HG03066 (cell line): ENCODE measurements around the gene DTX3L.
A peak's percentile ranks its signal among the peaks of the same experiment; 100 is the strongest.

Source experiments
- ATAC-seq: cut with Tn5 transposase; IDR thresholded peaks from one replicate; pipeline ENCODE4 v1.9.1; 2021; ENCODE audit warnings: low read depth; ENCODE audit not compliant: unreplicated experiment

DTX3L gene

GRCh38 chr3:122564155-122564912, at the start of gene DTX3L, which contains the start of gene PARP9:
DTX3L (plus strand) TSS chr3:122564338; CDS start chr3:122564427, 89 bp downstream.
PARP9 (minus strand) TSS chr3:122564300; CDS start chr3:122559620, 4,680 bp downstream.
- ATAC-seq = peak; percentile 58

- ATAC-seq = no peak
Measured at GRCh38 chr3:122515020-122515468, 49.1 kb upstream of the DTX3L start.

GRCh38 chr3:122515870-122516269, 48.3 kb upstream of the DTX3L start:
- ATAC-seq = no peak

GRCh38 chr3:122516846-122517360, 47.2 kb upstream of the DTX3L start:
- ATAC-seq = no peak

DNA sequence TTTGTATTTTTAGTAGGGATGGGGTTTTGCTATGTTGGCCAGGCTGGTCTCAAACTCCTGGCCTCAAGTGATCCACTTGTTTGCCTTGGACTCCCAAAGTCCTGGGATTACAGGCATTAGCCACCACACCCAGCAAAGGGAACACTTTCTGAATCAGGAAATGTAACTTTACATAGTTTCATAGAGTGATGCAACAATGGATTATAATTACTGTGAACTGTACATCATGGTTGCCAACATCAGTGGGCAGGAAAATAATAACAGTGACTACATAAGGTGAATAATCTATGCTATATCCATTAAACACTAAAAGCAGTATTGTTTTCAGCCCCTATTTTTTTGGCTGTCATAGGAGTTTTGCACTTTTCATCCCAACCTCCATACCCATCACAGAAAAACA, 44.4 kb upstream of the DTX3L start:
- no peak for ATAC-seq

DNA sequence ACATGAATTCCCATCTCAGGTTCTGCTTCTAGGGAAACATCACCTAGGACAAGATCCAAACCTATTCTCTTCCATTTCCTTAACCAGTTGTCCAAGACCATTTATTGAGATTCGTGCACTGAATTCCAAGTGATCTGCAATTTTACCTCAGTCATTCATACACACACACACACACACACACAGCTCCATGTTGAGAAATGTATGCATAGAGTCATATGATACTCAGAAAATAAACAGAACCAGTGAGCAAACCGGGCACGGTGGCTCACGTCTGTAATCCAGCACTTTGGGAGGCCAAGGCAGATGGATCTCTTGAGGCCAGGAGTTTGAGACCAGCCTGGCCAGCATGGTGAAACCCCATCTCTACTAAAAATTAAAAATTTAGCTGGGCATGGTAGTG, 43.3 kb upstream of the DTX3L start:
- no peak for ATAC-seq

GRCh38 chr3:122523317-122523716, 40.8 kb upstream of the DTX3L start:
- ATAC-seq = no peak

DNA sequence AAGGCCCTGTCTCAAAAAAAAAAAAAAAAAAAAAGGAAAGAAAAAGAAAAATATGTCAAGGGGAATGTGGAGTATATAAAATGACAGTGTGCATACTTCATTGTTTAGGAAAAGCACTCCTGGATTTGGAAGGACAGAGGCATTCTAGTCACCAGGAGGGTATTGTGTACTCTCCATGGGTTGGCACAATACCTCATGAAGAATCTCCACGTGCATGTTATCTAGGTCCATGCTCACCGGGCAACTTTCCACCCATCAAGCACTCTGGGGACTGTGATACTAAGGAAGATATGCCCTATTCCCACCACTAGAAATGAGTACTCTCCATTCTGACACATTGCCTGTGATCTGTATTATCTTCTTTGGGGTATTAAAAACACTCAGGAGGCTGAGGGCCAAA, 34.0 kb upstream of the DTX3L start:
- no peak for ATAC-seq

DNA sequence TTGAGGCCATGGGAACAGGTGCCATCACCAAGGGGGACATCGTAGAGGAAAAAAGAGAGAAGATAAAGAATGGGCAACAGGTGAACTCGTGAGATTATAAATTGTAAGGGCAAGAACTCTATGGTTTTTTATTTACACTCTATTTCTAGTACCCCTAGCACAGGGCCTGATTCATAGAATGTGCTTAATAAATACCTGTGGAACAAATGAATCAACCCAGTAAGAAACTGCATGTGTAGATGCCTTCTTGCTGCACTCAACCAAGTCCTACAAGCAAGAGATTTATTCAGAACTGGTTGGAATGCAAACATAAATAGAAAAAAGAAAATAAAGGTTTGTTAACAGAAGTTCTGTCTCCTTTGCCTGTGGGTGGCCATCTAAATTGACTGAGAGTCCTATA, 30.7 kb upstream of the DTX3L start:
- no peak for ATAC-seq

DNA sequence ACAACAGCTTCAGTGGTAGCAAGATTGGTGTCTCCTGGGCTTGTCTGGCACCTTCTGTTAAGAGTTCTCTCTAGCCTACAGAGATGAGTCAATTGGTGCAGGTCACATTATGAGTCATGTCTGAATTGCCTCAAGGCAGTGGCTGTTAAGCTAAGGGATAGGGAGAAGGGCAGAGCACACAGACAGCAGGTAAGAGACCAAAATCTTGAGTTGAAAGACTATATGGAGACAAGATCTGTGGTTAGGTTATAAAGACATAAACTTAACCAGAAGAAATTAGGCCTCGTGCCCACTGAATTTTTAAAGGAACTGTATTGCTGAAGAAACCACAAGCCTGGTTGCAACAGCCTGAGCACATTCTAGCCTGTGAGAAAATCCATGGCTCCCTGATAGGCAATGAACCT, 30.2 kb upstream of the DTX3L start:
- peak; percentile 100 for ATAC-seq

DNA sequence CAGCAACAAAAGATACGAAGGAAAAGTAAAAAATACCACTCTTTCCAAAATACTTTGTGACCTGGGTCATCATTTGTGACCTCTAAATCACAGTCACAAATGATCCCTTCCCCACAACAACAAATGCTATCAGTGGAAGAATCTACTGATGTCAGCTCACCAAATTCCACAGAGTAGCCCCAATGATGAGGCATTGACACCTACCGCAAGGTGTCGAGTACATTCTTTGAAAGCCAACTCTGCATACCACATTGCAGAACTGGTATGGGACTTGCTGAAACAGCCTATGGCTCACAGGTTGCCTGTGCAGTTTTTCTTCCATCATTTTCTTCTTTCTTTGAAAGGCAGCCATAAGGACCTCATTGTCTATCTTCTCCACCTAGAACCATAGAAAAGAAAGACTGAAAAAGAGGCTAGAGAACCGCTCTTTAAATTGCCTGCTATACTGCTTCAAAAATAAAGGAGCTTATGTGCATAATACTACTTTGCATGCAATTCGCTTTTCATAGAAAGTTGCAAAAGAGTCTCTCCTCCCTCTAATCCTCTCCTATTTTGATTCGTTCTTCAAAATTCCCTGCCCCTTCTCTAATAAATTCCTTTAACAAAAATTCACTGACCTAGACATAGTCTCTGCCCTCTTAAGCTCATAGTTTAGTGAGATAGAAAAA, 28.0 kb upstream of the DTX3L start:
- ATAC-seq = no peak

DNA sequence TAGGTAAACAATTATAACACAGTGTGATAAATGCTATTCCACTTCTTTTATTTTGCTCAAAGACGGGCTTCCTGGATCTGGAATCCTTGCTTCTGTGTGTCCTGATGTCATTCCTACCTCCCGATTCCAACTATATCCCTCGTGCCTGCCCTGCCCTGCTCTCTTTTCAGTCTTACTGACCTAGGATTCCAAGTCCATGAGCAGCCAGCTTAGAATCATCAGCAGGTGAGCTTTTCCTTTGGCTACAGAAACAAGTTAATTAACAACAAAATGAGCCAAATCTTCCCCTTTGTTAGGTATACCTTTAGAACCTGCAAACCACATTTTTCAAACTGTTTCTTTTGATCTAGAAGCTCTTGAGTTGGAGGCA, 27.5 kb upstream of the DTX3L start:
- no peak for ATAC-seq

GRCh38 chr3:122538956-122539490, 25.1 kb upstream of the DTX3L start:
- no peak for ATAC-seq

DNA sequence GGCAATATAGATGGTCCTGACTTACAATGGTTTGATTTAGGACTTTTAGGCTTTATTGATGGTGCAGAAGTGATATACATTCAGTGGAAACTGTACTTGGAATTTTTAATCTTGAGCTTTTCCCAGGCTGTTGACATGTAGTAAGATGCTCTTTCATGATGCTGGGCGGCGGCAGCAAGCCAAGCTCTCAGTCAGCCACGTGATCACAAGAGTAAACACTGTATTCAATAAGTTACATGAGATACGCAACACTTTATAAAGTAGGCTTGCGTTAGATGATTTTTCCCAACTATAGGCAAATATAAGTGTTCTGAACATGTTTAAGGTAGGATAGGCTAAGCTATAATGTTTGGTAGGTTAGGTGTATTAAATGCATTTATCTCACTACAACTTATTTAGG, 18.0 kb upstream of the DTX3L start:
- ATAC-seq = no peak

GRCh38 chr3:122548076-122548475, 16.1 kb upstream of the DTX3L start:
- no peak for ATAC-seq

DNA sequence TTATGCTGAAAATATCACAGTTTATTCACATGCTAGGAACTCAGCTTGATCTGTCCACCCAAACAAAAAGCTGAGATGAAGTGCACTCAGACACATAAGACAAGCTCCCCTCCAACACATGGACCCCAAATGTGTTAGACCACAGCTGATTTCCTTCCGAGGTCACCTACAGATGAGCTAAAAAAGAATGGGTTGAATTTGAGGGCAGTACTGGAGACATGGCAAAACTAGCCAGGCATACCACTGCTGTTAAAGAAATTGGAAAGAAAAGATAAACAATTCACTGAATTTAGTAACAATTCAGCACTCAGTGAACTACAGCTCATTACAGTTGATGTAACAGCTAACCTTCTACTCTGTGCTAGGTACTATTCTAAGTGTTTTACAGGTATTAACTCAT, 15.5 kb upstream of the DTX3L start:
- no peak for ATAC-seq

GRCh38 chr3:122553171-122553570, 11.0 kb upstream of the DTX3L start:
- ATAC-seq = no peak

DNA sequence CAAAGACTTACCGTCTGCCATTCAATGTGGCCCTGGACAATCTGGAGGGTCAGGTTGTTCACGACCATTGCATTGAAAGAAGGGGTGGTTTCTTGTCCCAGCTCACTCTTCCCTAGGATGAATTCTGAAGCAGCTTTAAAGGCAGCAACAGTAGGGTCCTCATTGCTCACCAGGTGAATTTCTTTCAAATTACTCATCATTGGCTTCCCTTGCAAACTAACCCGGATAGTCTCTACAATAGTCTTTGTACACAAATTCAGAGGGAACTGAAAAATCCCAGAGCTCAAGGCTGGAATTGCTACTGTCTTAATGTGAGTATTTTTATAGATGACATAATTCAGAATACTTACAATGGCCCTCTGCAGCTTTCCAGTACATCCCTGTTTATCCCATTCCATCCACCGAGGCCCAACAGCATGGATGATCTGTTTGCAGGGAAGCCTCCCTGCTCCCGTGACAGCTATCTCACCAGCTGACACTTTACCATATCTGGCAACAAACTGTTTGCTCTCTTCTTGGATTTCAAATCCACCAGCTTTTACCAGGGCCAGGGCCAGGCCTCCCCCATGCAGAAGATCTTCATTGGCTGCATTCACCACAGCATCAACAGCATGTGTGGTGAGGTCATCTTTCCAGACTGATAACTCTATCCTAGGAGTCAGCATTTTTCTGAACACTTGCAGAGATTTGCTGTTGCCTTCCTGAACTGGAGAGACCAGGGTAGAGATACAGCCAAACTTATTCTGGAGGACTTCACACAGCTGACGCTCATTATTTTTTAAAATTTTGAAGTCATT, 8.7 kb upstream of the DTX3L start:
- no peak for ATAC-seq

- no peak for ATAC-seq
Measured at GRCh38 chr3:122557356-122557755, 6.8 kb upstream of the DTX3L start.

DNA sequence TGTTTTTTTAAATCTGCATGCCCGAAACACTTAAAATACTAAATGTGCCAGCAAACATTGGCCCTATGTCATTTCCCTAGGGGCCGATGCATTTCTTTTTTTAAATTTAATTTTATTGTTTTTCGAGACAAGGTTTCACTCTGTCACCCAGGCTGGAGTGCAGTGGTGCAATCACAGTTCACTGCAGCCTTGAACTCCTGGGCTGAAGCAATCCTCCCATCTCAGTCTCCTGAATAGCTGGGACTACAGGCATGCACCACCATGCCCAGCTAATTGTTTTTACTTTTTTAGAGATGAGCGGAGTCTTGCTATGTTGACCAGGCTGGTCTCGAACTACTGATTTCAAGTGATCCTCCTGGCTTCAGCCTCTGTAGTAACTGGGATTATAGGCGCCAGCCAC, 5.5 kb upstream of the DTX3L start:
- ATAC-seq = no peak

GRCh38 chr3:122559906-122560305, 4.2 kb upstream of the DTX3L start:
- ATAC-seq = no peak
